SH-SY5Y (cell line): ENCODE measurements around the gene KPNA2.

Source experiments
- GATA2 ChIP-seq: IDR thresholded peaks from 2 replicates; pipeline ENCODE4 v1.6.1; 2011; ENCODE audit warnings: mild to moderate bottlenecking, low read depth, low read length
- GATA3 ChIP-seq: IDR thresholded peaks from 2 replicates; pipeline ENCODE4 v1.6.1; 2011; ENCODE audit warnings: low read depth, mild to moderate bottlenecking, low read length, moderate library complexity

GRCh38 chr17:68089881-68090280, 54.3 kb downstream of the KPNA2 start:
- TF ChIP-seq GATA2 = no peak
- TF ChIP-seq GATA3 = no peak
